GM18508 (cell line): ENCODE measurements around the gene POLDIP3.
"Not testable (repeated sequence)": the region's sequence is repeated elsewhere in the genome, so short reads cannot be mapped to it uniquely, and the experiment has no call there.

Experiments used
- ATAC-seq: cut with Tn5 transposase; IDR thresholded peaks from one replicate; pipeline ENCODE4 v1.9.1; 2021; ENCODE audit warnings: moderate number of reproducible peaks; ENCODE audit not compliant: insufficient read depth, unreplicated experiment

The POLDIP3 gene

DNA sequence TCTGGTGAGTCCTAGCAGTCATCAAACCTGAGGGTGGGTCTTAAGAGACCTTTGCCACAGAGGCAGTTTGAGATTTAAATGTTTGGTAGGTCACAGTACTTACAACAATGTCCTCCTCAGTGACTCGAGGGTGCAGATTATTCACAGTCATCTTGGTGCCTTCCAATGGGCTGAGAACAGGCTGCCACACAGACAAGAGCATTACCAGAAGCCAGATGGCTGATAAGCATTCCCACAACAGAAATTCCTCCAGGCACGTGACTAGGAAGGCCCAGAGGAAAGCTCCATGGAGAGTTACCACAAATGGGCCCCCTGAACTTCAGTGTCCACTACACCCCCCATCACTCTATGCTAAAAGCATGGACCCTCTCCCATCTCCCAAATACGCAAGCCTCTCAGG lies 19.2 kb downstream of the POLDIP3 start:
- no peak for ATAC-seq

DNA sequence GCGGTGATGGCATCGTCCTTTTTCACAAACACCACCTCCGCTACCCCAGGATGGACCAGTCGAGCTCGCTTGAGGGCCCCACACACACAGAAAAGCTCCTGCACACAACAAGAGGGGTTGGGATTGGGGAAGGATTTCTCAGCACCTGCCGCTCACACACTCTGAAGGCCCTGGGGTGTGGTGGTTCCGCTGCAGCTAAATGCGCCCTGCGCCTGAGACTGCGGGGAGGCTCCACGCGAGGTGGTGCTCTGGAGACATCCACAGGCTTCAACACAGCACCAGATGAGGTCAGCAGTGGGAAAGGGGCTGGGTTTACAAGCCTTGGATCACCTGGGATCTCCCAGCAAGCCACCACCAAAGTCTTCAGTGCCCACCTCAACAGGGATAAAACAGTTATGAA lies 22.7 kb downstream of the POLDIP3 start:
- ATAC-seq, result no peak

DNA sequence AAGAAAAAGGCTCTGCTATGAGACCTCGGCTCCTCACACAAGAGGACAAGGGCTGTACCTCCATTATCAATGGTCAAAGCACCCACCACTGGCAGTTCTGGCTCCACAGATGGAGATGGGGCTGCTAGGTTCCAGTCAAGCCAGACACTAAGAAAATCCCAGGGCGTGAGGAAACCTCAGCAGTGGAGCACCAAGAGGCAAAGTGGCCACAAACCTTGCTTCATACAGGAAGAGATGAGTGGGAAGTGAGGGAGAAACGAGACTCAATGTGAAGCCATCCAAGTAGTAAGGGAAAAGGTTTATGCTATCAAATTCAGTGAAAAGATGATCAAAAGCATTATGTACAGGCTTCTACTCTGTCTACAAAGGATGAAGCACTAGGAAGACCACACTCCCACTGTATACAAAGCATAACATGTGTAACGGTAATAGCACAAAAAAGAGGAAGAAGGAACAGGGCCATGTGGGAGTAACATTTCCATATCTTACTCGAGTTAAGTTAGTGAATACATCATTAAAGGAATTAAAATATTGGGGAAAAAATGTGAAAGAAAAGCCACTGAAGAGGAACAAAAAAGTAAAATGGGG lies 27.0 kb downstream of the POLDIP3 start:
- no peak for ATAC-seq

DNA sequence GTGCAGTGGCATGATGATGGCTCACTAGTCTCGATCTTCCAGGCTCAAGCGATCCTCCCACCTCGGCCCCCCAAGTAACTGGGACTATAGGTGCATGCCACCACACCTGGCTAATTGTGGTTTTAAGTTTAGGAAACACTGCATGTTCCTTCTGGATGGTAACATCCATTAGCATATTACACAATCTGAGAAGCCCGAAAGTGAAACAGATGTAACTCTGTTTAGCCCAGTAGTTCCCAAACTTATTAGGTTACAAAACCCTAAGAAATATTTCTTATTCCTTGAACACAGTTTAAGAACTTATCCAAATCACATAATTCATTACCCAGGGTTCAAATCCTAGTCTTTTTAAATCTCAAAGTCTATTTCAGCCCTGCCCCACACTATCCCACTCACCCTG lies 28.3 kb downstream of the POLDIP3 start:
- ATAC-seq, result no peak

DNA sequence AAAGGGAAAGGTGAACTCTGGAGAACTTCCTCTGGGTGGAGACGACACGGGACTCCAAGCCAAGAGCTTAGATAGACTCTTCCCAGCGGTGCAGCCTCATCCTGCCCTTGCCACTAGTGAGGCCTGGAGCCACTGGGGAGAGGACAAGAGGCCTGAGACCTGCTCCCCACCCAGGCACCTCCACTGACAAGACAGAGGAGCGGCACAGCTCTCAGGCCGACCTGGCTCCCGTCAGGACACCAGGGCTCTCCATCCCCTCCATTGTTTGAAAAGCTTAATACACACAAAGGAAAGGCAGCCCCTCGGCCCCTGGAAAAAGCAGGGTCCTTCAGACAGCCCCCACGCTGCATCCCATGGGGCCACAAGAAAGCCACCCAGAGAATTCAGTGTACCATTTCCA lies 29.6 kb downstream of the POLDIP3 start:
- ATAC-seq, result no peak

DNA sequence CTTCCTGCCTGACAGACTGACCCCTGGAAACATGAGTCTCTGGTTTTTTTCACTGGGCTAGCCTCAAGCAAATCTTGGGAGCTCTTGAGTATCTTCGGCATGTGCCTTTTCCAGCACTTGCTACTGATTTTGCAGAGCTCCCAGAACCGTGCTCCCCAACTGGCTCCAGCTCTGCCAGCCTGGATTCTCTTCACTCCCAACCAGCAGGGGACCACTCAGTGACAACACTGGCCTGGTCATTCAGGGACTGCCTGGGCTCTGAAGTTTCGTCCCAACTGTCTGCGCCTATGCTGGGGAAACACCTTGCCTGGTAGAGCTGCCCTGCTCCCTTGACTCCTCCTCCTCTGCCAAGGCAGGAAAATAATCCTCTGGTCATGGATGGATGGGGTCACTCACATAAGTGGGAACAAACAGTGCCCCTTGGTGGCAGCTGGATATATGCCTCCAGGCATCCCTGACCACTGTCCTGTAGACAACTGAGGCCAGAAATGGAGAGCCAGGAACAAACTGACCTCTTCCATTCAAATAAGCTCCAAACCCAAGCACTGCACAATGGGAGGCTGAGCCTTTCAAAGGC lies 30.2 kb downstream of the POLDIP3 start:
- ATAC-seq, result no peak

DNA sequence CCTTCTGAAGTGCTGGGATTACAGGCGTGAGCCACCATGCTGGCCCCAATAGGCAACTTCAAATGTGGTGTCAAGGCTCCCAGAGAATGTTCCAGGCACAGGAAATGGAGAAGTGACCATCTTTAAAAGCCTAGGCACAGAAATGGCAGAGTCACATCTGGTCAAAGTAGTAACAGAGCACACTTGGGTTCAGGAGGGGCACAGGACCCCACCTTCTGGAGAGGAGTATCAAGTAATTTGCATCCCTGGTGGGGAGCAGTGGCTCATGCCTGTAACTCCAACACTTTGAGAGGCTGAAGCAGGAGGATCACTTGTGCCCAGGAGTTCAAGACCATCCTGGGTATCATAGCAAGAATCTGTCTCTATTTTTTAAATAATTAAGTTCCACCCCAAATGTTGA lies 31.7 kb downstream of the POLDIP3 start:
- no peak for ATAC-seq

DNA sequence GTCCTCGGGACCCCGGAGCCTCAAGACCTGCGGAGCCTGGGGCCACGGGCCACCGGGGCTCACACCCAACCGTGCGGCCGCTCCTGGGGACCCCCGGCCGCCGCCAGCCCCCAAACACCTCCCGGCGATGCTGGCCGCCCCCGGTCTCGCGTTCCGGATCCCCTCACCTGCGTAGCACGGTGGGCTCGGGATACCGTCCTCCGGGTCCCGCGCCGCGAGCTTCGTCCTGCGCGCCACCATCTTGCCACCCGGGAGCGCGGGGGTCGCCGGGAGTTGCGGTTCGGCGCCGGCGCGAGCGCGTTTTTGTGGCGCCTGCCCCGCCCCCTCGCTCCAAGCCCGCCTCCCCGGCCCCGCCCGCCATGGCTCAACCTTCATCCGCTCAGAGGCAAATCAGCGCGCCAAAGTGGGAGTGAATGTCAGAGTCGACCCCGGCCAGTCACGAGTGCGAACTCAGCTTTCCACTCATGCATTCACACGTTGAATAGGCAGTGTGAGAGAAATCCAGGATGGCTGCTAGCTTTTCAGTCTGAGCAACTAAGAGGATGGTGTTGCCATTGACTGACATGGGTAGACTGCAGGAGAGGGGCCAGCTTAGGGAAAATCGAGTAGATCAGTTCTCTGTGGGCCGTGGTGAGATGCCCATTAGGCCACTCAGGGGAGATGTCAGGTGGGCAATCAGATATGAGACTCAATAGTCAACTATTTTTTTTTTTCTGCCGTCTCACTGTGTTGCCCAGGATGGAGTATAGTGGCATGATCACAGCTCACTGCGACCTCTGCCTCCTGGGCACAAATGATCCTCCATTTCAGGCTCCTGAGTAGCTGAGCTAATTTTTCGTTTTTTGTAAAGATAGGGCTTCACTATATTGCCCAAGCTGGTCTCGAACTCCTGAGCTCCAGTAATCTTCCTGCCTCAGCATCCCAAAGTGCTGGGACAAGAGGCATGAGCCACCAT lies 32.6 kb downstream of the POLDIP3 start:
- ATAC-seq, result no peak

DNA sequence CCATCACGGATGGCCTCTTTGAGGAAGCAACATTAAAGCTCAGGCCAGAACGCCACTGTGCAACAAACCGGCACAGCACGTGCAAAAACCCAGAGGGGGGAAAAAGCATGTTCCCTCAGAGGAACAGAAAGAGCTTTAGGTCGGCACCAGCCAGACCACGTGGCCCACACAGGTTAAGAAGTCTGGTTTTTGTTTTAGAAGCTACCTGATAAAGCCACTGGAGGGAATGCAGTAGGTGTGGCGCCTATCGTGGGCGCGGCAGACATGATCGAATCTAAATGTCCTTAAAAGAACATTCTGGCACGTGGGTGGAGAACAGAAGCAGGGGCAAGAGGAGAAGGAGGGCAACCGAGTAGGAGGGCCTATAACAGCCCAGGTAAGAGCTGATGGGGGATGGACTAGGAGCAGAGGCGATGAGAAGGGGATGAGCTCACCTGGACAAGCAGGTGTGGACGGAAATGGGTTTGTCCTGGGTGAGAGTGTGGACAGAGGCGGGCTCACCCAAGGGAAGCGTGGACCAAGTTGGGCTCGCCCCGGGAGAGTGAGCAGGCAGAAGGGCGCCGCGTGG lies 33.4 kb downstream of the POLDIP3 start:
- not testable (repeated sequence) for ATAC-seq

DNA sequence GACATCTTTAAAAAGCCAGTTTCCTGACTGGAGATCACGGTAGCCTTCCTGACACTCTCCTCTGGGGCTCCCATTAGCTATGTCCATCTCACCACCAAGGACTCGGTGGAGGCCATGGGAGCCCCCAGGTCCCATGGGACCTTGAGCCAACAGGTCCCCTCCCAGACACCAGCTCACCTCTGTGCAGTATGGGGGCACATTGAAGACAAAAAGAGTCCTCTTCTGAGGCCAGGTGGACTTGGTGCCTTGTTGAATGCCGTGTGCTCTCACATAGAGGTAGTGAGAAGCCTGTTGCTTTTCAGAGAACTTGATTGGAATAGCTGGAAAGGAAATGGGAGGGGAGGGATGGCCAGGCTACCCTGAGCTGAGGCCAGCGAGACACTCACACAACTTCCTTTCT lies 34.6 kb downstream of the POLDIP3 start:
- not testable (repeated sequence) for ATAC-seq

DNA sequence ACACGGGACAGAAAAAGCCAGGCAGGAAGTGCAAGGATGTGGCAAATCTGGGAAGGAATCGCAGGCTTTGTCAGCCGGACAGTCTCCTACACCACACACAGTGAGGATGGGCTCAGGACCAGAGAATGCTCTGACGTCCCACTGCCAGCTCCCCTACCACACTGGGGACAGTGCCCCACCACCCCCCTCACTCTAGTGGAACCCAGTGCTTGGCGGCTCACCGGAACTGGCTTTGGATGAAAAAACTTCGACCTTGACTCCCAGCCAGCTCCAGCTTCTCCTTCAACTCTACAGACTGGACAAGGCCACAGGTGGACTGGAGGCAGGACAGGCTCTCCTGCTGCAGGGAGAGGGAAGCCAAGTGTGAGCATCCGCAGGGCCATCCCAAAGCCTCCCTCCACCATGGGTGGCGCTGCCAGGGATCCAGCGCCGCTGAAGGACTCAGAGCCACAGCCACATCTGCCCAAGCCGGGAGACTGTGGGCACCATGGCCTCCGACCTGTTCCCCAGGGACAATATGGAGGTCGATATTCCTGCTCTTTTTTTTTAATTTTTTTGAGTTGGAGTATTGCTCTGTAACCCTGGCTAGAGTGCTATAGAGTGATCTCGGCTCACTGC lies 37.0 kb downstream of the POLDIP3 start:
- ATAC-seq, result no peak

DNA sequence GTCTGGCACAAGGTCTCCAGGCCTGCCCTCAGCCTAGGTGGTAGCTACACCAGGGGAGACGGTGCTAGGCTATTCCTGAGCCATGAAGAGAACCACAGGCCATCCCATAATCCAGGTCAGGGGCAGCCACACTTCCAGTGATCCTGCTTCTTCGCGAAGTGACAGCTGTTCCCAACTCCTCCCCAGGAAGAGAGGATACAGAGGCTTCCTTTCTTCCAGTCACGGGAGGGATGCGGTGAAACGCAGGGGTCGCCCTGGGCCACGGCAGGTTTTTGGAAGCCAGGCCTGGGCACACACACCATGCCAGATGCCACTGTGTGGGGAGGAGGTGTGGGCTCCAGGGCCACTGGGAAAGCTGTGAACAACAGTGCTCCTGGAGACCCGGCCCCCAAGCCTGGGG lies 37.5 kb downstream of the POLDIP3 start:
- not testable (repeated sequence) for ATAC-seq

DNA sequence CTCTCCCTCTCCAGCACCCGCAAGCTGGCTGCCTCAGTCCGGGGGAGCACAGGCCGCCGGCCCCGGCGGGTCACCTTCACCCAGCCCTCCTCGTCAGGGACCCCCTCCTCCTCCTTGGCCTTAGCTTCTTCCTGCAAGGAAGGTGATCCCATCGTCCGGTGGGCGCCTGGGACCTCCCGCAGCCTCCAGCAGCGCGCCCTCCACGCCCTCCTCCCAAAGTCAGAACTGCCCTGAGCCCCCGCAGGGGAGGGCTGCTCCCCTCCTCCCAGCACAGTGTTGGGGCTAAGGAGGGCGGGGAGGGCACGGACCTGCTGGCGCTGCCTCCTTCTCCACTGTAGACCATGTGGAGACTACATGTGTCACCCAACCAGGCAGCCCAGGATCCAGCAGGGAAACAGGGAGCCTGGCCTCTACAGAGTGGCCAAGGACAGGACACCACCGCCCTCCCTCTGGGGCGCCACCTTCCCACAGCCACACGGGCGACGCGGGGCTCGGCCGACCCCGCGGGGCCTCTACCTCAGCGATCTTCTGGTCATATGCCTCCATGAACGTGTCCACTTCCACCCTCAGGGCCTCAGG lies 38.6 kb downstream of the POLDIP3 start:
- ATAC-seq, result not testable (repeated sequence)

DNA sequence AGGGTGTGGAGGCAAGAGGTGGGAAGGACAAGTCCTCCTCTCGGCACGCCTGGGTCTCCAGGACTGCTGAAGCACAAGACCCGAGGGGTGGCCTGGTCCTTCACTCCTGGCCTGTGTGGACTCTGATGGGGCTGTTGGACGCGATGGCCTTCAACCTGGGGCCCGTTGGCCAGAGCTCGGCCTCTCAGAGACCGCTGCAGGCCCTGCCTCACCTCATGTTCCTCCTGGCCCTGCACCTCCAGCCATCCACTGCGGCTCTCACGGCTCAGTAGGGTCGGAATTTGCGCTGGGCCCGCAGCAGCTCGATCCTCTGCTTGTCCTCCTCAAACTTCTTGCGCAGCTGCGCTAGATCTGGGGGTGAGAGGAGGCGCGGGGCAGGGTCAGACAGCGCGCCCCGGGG lies 40.2 kb downstream of the POLDIP3 start:
- not testable (repeated sequence) for ATAC-seq

DNA sequence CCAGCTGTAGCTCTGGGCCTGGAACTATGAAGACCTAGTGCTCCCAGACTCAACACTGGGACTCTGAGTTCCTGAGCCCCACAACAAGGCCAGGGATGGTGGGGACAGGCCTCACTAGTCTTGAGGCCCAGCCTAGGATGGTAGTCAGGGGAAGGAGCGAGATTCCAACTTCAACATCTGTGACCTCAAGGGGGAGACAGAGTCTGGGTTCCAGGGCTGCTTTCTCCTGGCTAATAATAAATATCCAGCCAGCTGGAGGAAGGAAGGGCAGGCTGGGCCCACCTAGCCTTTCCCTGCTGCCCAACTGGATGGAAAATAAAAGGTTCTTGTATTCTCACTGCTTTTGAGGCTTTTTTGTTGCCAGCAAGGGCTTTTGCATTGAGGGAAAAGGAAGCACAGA lies 40.6 kb downstream of the POLDIP3 start:
- ATAC-seq, result not testable (repeated sequence)

DNA sequence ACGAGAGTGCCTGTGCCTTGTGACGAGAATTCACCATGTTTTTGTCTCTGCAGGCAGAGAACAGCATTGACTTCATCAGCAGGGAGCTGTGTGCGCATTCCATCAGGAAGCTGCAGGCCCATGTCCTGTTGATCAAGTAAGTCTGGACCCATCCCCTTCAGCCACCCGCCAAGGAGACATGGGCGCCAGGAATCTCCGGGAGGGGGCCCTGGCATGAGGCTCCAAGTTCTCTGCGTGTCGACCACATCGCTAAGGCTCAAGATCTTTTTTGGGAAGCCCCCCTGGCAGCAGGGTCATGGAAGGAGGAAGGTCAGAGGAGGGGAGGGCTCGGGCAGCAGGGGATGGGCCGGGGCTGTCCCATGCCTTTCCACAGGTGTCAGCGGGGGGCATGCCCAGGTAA lies 43.6 kb downstream of the POLDIP3 start:
- not testable (repeated sequence) for ATAC-seq

DNA sequence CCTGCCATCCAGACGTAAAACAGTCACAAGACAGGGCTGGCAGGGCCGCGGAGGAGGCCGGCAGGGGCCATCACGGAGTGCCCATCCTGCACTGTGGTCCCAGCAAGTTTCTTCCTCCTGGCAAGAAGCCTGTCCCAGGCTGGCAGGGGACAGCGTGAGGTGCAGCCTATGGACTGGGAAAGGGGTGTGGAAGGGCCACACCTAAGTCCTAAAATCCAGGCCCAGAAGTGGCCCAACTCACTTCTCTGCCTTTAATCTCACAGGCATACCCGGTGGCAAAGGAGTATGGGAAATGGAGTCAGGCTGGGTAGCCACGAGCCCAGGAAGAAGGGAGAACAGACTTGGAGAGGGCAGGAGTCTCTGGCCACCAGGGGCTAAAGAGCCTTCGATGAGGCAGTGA lies 44.1 kb downstream of the POLDIP3 start:
- ATAC-seq, result not testable (repeated sequence)

DNA sequence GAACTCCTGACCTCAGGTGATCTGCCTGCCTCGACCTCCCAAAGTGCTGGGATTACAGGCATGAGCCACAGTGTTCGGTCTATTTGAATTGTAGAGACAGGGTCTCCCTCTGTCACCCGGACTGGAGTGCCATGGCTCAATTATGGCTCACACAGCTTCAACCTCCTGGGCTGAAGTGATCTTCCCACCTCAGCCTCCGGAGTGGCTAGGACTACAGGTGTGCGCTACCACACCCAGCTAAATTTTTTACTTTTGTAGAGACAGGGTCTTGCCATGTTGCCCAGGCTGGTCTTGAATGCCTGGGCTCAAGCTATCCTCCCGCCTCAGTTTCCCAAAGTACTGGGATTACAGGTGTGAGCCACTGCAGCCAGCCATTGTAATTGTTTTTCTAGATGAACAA lies 46.7 kb downstream of the POLDIP3 start:
- not testable (repeated sequence) for ATAC-seq

DNA sequence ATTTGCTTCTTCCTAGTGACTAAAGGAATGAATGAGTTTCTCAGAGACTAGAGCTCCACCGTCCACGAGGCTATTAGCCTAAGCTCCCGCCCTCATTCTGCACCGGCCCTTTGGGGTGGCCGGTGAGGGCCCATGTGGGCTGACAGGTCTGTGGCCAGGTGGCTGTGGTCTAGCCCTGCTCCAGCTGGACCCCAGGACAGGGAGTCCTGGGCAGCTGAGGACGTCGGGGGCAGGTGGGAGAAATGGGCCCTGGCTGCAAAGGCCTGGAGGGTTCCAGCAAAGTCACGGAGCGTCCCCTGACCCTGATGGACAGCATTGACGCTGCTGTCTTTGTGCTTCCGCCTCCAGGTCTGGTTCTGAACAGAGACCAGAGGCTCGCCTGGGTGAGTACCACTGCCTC lies 48.7 kb downstream of the POLDIP3 start:
- no peak for ATAC-seq

DNA sequence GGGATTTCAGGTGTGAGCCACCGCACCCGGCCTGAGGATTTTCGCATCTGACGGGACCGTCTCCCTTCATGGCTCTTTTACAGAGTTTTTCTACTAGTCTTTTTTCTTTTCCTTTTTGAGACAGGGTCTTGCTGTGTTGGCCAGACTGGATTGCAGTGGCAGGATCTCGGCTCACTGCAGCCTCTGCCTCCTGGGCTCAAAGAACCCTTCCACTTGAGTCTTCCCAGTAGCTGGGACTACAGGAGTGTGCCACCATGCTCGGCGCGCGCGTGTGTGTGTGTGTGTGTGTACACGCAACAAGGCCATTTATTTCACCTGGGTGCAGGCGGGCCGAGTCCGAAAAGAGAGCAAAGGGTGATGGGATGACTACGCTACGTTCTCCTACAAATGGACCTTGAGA lies 50.0 kb downstream of the POLDIP3 start:
- no peak for ATAC-seq
